Adipocyte (in vitro differentiated cells): ENCODE results near the gene SMTN.
"Not testable (repeated sequence)": the region's sequence is repeated elsewhere in the genome, so short reads cannot be mapped to it uniquely, and the experiment has no call there.

ENCODE experiments used
- DNase-seq: peaks from one replicate; pipeline ENCODE4 v3.0.0-alpha.2; 2015; ENCODE audit warnings: low read depth
- H3K27me3 ChIP-seq: replicated peaks from 2 replicates; pipeline ENCODE4 v1.7.0; 2013; ENCODE audit warnings: mild to moderate bottlenecking, low read length, moderate library complexity; ENCODE audit not compliant: control insufficient read depth, insufficient read depth
- H3K36me3 ChIP-seq: 2 replicates; pipeline ENCODE4 v1.7.0; 2013; ENCODE audit warnings: low read length, mild to moderate bottlenecking, moderate library complexity; ENCODE audit not compliant: control insufficient read depth, insufficient read depth, severe bottlenecking
- H3K4me1 ChIP-seq: 2 replicates; pipeline ENCODE4 v1.7.0; 2013; ENCODE audit warnings: mild to moderate bottlenecking, low read length, moderate library complexity; ENCODE audit not compliant: control insufficient read depth, insufficient read depth
- H3K4me3 ChIP-seq: 2 replicates; pipeline ENCODE4 v1.7.0; 2013; ENCODE audit warnings: mild to moderate bottlenecking, low read length, moderate library complexity
- H3K9ac ChIP-seq: 2 replicates; pipeline ENCODE4 v1.7.0; 2013; ENCODE audit warnings: mild to moderate bottlenecking, low read length, moderate library complexity
- H3K9me3 ChIP-seq: 2 replicates; pipeline ENCODE4 v1.7.0; 2013; ENCODE audit warnings: mild to moderate bottlenecking, low read length, moderate library complexity; ENCODE audit not compliant: control insufficient read depth

Gene SMTN

GRCh38 chr22:31094021-31094551 lies 13.0 kb downstream of the SMTN start:
- Histone ChIP-seq H3K9me3 (no peaks in the 10 kb centered on the region), H3K4me3 (no peak overlapping the region), H3K9ac (no peak overlapping the region), H3K36me3 (peaks cover 70% of the 10 kb centered on the region), H3K27me3 (no peaks in the 10 kb centered on the region), H3K4me1 (peaks cover 8% of the 10 kb centered on the region)
- no peak for DNase-seq

- Histone ChIP-seq H3K27me3 (no peaks in the 10 kb centered on the region), H3K36me3 (peaks cover 65% of the 10 kb centered on the region), H3K4me3 (no peak overlapping the region), H3K9ac (no peak overlapping the region), H3K4me1 (peaks cover 10% of the 10 kb centered on the region), H3K9me3 (no peaks in the 10 kb centered on the region)
- no peak for DNase-seq
Observed at GRCh38 chr22:31094741-31095140, 13.6 kb downstream of the SMTN start.

GRCh38 chr22:31095637-31096249 lies 14.6 kb downstream of the SMTN start:
- Histone ChIP-seq H3K27me3 (no peaks in the 10 kb centered on the region), H3K4me3 (no peak overlapping the region), H3K36me3 (peaks cover 59% of the 10 kb centered on the region), H3K4me1 (peaks cover 11% of the 10 kb centered on the region), H3K9ac (no peak overlapping the region), H3K9me3 (no peaks in the 10 kb centered on the region)
- DNase-seq: no peak

- Histone ChIP-seq H3K4me1 (peaks cover 19% of the 10 kb centered on the region), H3K27me3 (no peaks in the 10 kb centered on the region), H3K36me3 (peaks cover 50% of the 10 kb centered on the region), H3K4me3 (no peak overlapping the region), H3K9me3 (no peaks in the 10 kb centered on the region), H3K9ac (no peak overlapping the region)
- DNase-seq: no peak
Observed at GRCh38 chr22:31096657-31097279, 15.7 kb downstream of the SMTN start.

- not testable (repeated sequence) for H3K9ac ChIP-seq, H3K9me3 ChIP-seq, DNase-seq, H3K4me3 ChIP-seq, H3K27me3 ChIP-seq
- Histone ChIP-seq H3K36me3 (peaks cover 44% of the 10 kb centered on the region), H3K4me1 (peaks cover 25% of the 10 kb centered on the region)
Observed at GRCh38 chr22:31097539-31097938, 16.4 kb downstream of the SMTN start.

- H3K27me3 ChIP-seq: no peaks in the 10 kb centered on the region
- DNase-seq: no peak
- H3K36me3 ChIP-seq: peaks cover 41% of the 10 kb centered on the region
- H3K9me3 ChIP-seq: no peaks in the 10 kb centered on the region
- no peak overlapping the region for H3K9ac ChIP-seq
- no peak overlapping the region for H3K4me3 ChIP-seq
- H3K4me1 ChIP-seq: peaks cover 31% of the 10 kb centered on the region
Observed at GRCh38 chr22:31097941-31098631, 17.0 kb downstream of the SMTN start.

- DNase-seq: no peak
- peak overlapping the region; percentile 71 for H3K9ac ChIP-seq
- no peak overlapping the region for H3K4me3 ChIP-seq
- peaks cover 38% of the 10 kb centered on the region for H3K36me3 ChIP-seq
- peaks cover 37% of the 10 kb centered on the region for H3K4me1 ChIP-seq
- H3K9me3 ChIP-seq: no peaks in the 10 kb centered on the region
- H3K27me3 ChIP-seq: no peaks in the 10 kb centered on the region
Observed at GRCh38 chr22:31098632-31099110, 17.6 kb downstream of the SMTN start.

GRCh38 chr22:31099386-31099785 lies 18.3 kb downstream of the SMTN start:
- H3K9me3 ChIP-seq: no peaks in the 10 kb centered on the region
- peak overlapping the region; percentile 71 for H3K9ac ChIP-seq
- H3K4me1 ChIP-seq: peaks cover 39% of the 10 kb centered on the region
- DNase-seq: peak; percentile 81
- H3K4me3 ChIP-seq: no peak overlapping the region
- H3K27me3 ChIP-seq: no peaks in the 10 kb centered on the region
- H3K36me3 ChIP-seq: peaks cover 34% of the 10 kb centered on the region

- Histone ChIP-seq H3K27me3 (no peaks in the 10 kb centered on the region), H3K36me3 (peaks cover 32% of the 10 kb centered on the region), H3K4me1 (peaks cover 39% of the 10 kb centered on the region), H3K4me3 (no peak overlapping the region), H3K9ac (peak overlapping the region; percentile 71), H3K9me3 (no peaks in the 10 kb centered on the region)
- DNase-seq: no peak
Observed at GRCh38 chr22:31099841-31100761, 19.0 kb downstream of the SMTN start.

GRCh38 chr22:31100762-31101525 lies 19.8 kb downstream of the SMTN start:
- Histone ChIP-seq H3K9ac (peak overlapping the region; percentile 38), H3K9me3 (no peaks in the 10 kb centered on the region)

More at GRCh38 chr22:31100762-31101525, 19.8 kb downstream of the SMTN start:
- no peak for DNase-seq
- Histone ChIP-seq H3K36me3 (peaks cover 32% of the 10 kb centered on the region), H3K4me3 (no peak overlapping the region), H3K27me3 (no peaks in the 10 kb centered on the region), H3K4me1 (peaks cover 46% of the 10 kb centered on the region)
